Mesenchymal stem cell (in vitro differentiated cells and primary cell): Measurements from ENCODE around the gene HTT.
A peak's percentile ranks its signal among the peaks of the same experiment; 100 is the strongest.

Experiments
- DNase-seq: peaks from one replicate; pipeline ENCODE4 v3.0.0-alpha.2; 2013
- H2AFZ ChIP-seq: one replicate; pipeline ENCODE4 v1.6.1; 2013; ENCODE audit warnings: low read depth, mild to moderate bottlenecking, control low read depth, inconsistent platforms, low read length, moderate library complexity
- H2AK5ac ChIP-seq: 2 replicates; pipeline ENCODE4 v1.6.1; 2013; ENCODE audit warnings: low read length, moderate library complexity, mild to moderate bottlenecking, inconsistent platforms; ENCODE audit not compliant: severe bottlenecking
- H2BK120ac ChIP-seq: one replicate; pipeline ENCODE4 v1.6.1; 2013; ENCODE audit warnings: low read depth, mild to moderate bottlenecking, inconsistent platforms, low read length, moderate library complexity
- H2BK12ac ChIP-seq, 2 experiments: one replicate each; pipeline ENCODE4 v1.6.1; 2013; ENCODE audit warnings: inconsistent platforms in 2 of 2, low read length in 2 of 2, mild to moderate bottlenecking in 2 of 2, moderate library complexity in 2 of 2, control low read depth in 1 of 2
- H2BK15ac ChIP-seq: one replicate; pipeline ENCODE4 v1.6.1; 2013; ENCODE audit warnings: mild to moderate bottlenecking, low read depth, inconsistent platforms; ENCODE audit not compliant: poor library complexity, severe bottlenecking
- H2BK5ac ChIP-seq: 2 replicates; pipeline ENCODE4 v1.6.1; 2013; ENCODE audit warnings: low read depth, mild to moderate bottlenecking, low read length, control low read depth, inconsistent platforms; ENCODE audit not compliant: poor library complexity, severe bottlenecking
- H3K14ac ChIP-seq, 2 experiments: one replicate each; pipeline ENCODE4 v1.6.1; 2013; ENCODE audit warnings: inconsistent platforms in 2 of 2, low read length in 2 of 2, control low read depth in 1 of 2, mild to moderate bottlenecking in 1 of 2, moderate library complexity in 1 of 2
- H3K18ac ChIP-seq, 2 experiments: one replicate each; pipeline ENCODE4 v1.6.1; 2013; ENCODE audit warnings: inconsistent platforms in 2 of 2, low read length in 2 of 2, control low read depth in 1 of 2, low read depth in 1 of 2, mild to moderate bottlenecking in 1 of 2
- H3K23ac ChIP-seq, 2 experiments: one replicate each; pipeline ENCODE4 v1.6.1; 2013; ENCODE audit warnings: inconsistent platforms in 2 of 2, low read length in 2 of 2, mild to moderate bottlenecking in 2 of 2, moderate library complexity in 2 of 2, control low read depth in 1 of 2
- H3K27ac ChIP-seq: 2 replicates; pipeline ENCODE4 v1.5.1; 2013; ENCODE audit warnings: mild to moderate bottlenecking, moderate library complexity, low read length, control low read depth, inconsistent platforms; ENCODE audit not compliant: poor library complexity, severe bottlenecking
- H3K27me3 ChIP-seq, 2 experiments: 2 replicates each; pipeline versions ENCODE4 v1.6.1 to v1.7.0; 2013; ENCODE audit warnings: low read length in 2 of 2, mild to moderate bottlenecking in 2 of 2, moderate library complexity in 2 of 2, control low read depth in 1 of 2, inconsistent platforms in 1 of 2; ENCODE audit not compliant: control insufficient read depth in 1 of 2, insufficient read depth in 1 of 2
- H3K36me3 ChIP-seq, 2 experiments: 2 replicates each; pipeline versions ENCODE4 v1.6.1 to v1.7.0; 2013; ENCODE audit warnings: low read length in 2 of 2, control low read depth in 1 of 2, inconsistent platforms in 1 of 2, low read depth in 1 of 2, mild to moderate bottlenecking in 1 of 2; ENCODE audit not compliant: insufficient read depth in 2 of 2, control insufficient read depth in 1 of 2
- H3K4ac ChIP-seq, 2 experiments: one replicate each; pipeline ENCODE4 v1.6.1; 2013; ENCODE audit warnings: inconsistent platforms in 2 of 2, low read length in 2 of 2, mild to moderate bottlenecking in 2 of 2, moderate library complexity in 2 of 2, control low read depth in 1 of 2, low read depth in 1 of 2
- H3K4me1 ChIP-seq: 2 replicates; pipeline ENCODE4 v1.6.1; 2013; ENCODE audit warnings: low read depth, low read length, control low read depth; ENCODE audit not compliant: control insufficient read depth, insufficient read depth
- H3K4me2 ChIP-seq: 2 replicates; pipeline ENCODE4 v1.6.1; 2013; ENCODE audit warnings: low read length, mild to moderate bottlenecking, inconsistent platforms; ENCODE audit not compliant: poor library complexity, severe bottlenecking
- H3K4me3 ChIP-seq, 2 experiments: 2 replicates each; pipeline versions ENCODE4 v1.5.1 to v1.7.0; 2013; ENCODE audit warnings: low read length in 2 of 2, mild to moderate bottlenecking in 2 of 2, control low read depth in 1 of 2, low read depth in 1 of 2; ENCODE audit not compliant: insufficient read depth in 1 of 2
- H3K79me1 ChIP-seq: replicated peaks from 2 replicates; pipeline ENCODE4 v1.6.1; 2013; ENCODE audit warnings: mild to moderate bottlenecking, control low read depth, low read length, inconsistent platforms; ENCODE audit not compliant: poor library complexity, severe bottlenecking
- H3K9ac ChIP-seq: 2 replicates; pipeline ENCODE4 v1.7.0; 2013; ENCODE audit warnings: mild to moderate bottlenecking, low read length, moderate library complexity
- H3K9me3 ChIP-seq: 2 replicates; pipeline ENCODE4 v1.7.0; 2013; ENCODE audit warnings: mild to moderate bottlenecking, low read length; ENCODE audit not compliant: control insufficient read depth
- H4K8ac ChIP-seq: one replicate; pipeline ENCODE4 v1.6.1; 2013; ENCODE audit warnings: inconsistent platforms, mild to moderate bottlenecking, low read length, moderate library complexity
- H4K91ac ChIP-seq: one replicate; pipeline ENCODE4 v1.6.1; 2013; ENCODE audit warnings: mild to moderate bottlenecking, low read length, inconsistent platforms
- WGBS: methylation state at CpG from one replicate; pipeline ENCODE4 v1.1.7; 2013; ENCODE audit warnings: mixed read lengths; 5-methylcytosine and 5-hydroxymethylcytosine counted together

HTT gene

DNA sequence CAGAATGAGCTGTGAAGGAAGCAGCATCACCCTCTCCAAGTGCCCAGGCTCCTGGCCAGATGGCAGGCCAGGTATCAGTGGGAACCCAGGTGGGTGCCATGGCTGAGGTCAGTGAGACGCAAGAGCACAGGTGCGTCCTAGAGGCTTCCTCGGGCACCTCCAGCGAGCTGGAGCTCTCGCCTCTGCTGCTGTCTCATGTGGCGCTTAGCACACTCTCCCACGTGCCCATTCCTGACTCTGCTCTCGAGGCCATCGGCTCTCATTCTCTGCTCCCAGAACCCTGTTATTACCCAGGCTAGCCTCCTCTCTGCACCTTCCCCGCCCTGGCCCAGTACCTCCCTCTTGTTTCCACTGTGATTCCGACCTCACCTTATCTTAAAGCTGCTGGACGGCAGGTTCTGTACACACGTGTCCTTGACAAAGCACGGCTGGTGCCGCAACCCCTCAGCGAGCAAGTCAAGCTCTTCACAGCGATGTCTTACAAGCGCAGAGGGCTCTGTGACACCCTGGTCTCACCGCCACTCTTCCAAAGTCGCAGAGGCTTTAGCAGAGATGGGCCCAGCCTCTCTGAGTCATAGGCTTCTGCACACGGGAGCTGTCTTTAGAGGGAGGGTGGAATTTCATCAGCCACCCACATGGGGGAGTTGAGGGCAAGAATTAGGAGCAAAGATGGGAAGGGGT, 159.1 kb downstream of the HTT start:
- H2AK5ac ChIP-seq, result no peak overlapping the region
- H2AFZ ChIP-seq, result no peak overlapping the region
- H3K4me2 ChIP-seq, result no peak overlapping the region
- H4K91ac ChIP-seq, result no peak overlapping the region
- H3K4ac ChIP-seq, result no peak overlapping the region
- 89% methylated on average over 21 of the region's 21 CpGs for WGBS
- no peak overlapping the region for H3K27ac ChIP-seq
- peaks cover 1% of the 10 kb centered on the region for H3K4me1 ChIP-seq
- no peak overlapping the region for H2BK120ac ChIP-seq
- H3K23ac ChIP-seq, result no peak overlapping the region
- no peak overlapping the region for H3K9ac ChIP-seq
- H3K18ac ChIP-seq, result no peak overlapping the region
- no peak overlapping the region for H2BK12ac ChIP-seq
- peak; percentile 12 for DNase-seq
- H4K8ac ChIP-seq, result no peak overlapping the region
- H3K36me3 ChIP-seq, result peaks cover 95% of the 10 kb centered on the region in 2 experiments
- peaks cover 4% of the 10 kb centered on the region for H3K79me1 ChIP-seq
- no peak overlapping the region for H3K14ac ChIP-seq
- H3K9me3 ChIP-seq, result no peaks in the 10 kb centered on the region
- H3K4me3 ChIP-seq, result no peak overlapping the region
- H3K27me3 ChIP-seq, result no peaks in the 10 kb centered on the region
- H2BK5ac ChIP-seq, result no peak overlapping the region
- no peak overlapping the region for H2BK15ac ChIP-seq

DNA sequence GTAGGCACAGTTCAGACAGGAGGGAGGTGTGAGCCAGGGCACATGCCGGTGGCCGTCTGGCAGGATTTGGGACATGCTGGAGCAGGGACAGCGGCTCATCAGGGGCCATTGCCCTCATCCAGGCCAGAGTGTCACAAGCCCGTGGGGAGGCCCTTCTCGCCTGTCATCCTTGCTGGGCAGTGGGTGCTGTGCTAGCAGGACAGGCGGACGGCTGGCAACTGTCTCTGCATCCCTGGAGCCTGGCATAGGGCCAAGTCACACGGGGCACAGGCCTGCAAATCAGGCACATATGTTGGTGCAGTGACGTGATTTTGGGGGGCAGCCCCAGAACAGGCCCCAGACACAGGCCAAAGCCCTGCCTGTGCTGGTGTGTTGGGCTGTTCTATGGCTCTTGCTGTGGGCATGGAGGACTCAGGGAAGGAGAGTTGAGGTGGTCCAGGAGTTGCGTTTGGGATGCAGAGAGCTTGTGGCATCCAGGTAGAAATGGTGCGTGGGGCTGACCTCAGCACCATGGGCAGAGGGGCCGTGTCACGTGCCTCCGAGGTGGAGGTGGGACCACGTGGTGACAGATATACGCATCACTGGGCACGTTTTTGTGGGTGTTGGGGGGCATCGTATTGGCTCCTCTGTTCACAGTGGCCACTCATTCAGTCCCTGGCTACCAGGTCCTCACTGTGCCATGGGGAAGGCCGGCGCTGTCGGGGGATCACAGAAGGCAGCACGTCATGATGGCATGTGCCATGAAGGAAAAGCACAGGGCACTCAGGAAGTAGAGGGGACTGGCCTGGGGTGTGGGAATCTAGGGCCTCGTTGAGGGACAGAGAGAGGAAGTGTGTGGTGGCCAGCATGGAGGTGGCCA, 159.9 kb downstream of the HTT start:
- no peak overlapping the region for H3K9ac ChIP-seq
- H2BK12ac ChIP-seq, result no peak overlapping the region
- DNase-seq, result no peak
- H3K4me3 ChIP-seq, result no peak overlapping the region
- peaks cover 1% of the 10 kb centered on the region for H3K4me1 ChIP-seq
- no peak overlapping the region for H4K91ac ChIP-seq
- no peak overlapping the region for H3K4ac ChIP-seq
- H2BK120ac ChIP-seq, result no peak overlapping the region
- H3K27ac ChIP-seq, result no peak overlapping the region
- H3K23ac ChIP-seq, result no peak overlapping the region
- H3K18ac ChIP-seq, result no peak overlapping the region
- no peak overlapping the region for H4K8ac ChIP-seq
- no peak overlapping the region for H2BK15ac ChIP-seq
- no peaks in the 10 kb centered on the region for H3K27me3 ChIP-seq
- no peak overlapping the region for H3K4me2 ChIP-seq
- WGBS, result 95% methylated on average over 23 of the region's 23 CpGs
- peaks cover 4% of the 10 kb centered on the region for H3K79me1 ChIP-seq
- no peak overlapping the region for H3K14ac ChIP-seq
- no peak overlapping the region for H2AFZ ChIP-seq
- H2AK5ac ChIP-seq, result no peak overlapping the region
- H3K36me3 ChIP-seq, result peaks cover 93 to 95% of the 10 kb centered on the region in 2 experiments
- H2BK5ac ChIP-seq, result no peak overlapping the region
- no peaks in the 10 kb centered on the region for H3K9me3 ChIP-seq

GRCh38 chr4:3235030-3235345, 160.5 kb downstream of the HTT start:
- Histone ChIP-seq H3K9ac (no peak overlapping the region), H3K18ac (no peak overlapping the region), H4K8ac (no peak overlapping the region), H3K9me3 (no peaks in the 10 kb centered on the region), H4K91ac (no peak overlapping the region), H2AK5ac (no peak overlapping the region), H2BK120ac (no peak overlapping the region), H2BK12ac (no peak overlapping the region), H3K4me3 (no peak overlapping the region), H3K4ac (no peak overlapping the region), H3K4me2 (no peak overlapping the region), H3K23ac (no peak overlapping the region), H3K4me1 (peaks cover 5% of the 10 kb centered on the region), H3K14ac (no peak overlapping the region), H3K27me3 (no peaks in the 10 kb centered on the region), H2BK5ac (no peak overlapping the region), H2AFZ (no peak overlapping the region), H3K36me3 (peaks cover 93 to 95% of the 10 kb centered on the region in 2 experiments), H3K79me1 (peaks cover 4% of the 10 kb centered on the region), H2BK15ac (no peak overlapping the region), H3K27ac (no peak overlapping the region)
- DNase-seq, result no peak
- 96% methylated on average over 14 of the region's 14 CpGs for WGBS

DNA sequence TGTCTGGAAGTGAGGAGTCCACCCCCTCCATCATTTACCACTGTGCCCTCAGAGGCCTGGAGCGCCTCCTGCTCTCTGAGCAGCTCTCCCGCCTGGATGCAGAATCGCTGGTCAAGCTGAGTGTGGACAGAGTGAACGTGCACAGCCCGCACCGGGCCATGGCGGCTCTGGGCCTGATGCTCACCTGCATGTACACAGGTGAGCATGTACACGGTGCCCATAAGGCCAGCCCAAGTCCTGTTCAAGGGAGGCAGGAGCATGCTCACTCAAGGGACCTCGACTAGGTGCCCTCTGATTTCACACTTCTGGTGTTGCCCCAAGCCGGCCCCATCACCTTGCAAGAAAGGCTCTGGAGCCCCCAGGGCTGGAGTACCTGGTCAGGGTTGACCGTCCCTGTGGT, 161.1 kb downstream of the HTT start:
- Histone ChIP-seq H2AFZ (no peak overlapping the region), H2BK15ac (no peak overlapping the region), H3K4me3 (no peak overlapping the region), H3K4me2 (no peak overlapping the region), H3K27me3 (no peaks in the 10 kb centered on the region), H2AK5ac (no peak overlapping the region), H3K9me3 (no peaks in the 10 kb centered on the region), H3K4me1 (peaks cover 6% of the 10 kb centered on the region), H3K9ac (no peak overlapping the region), H4K8ac (no peak overlapping the region), H3K36me3 (peaks cover 93 to 95% of the 10 kb centered on the region in 2 experiments), H3K4ac (no peak overlapping the region), H2BK5ac (no peak overlapping the region), H3K79me1 (peaks cover 4% of the 10 kb centered on the region), H2BK12ac (no peak overlapping the region), H3K18ac (no peak overlapping the region), H3K27ac (no peak overlapping the region), H4K91ac (no peak overlapping the region), H3K23ac (no peak overlapping the region), H2BK120ac (no peak overlapping the region), H3K14ac (no peak overlapping the region)
- WGBS, result 96% methylated on average over 11 of the region's 11 CpGs
- DNase-seq, result no peak
